SK-N-SH treated with all-trans-retinoic acid at 6 μM for 48 hours (cell line): Measurements from ENCODE around the gene WDR7.

Experiments
- ATAC-seq: fragments of 200-7000 bp; cut with Tn5 transposase; 3 replicates; pipeline ENCODE4 v1.9.1; 2020; ENCODE audit warnings: mild to moderate bottlenecking, moderate library complexity
- ARNTL ChIP-seq: fragments of 450-650 bp; formaldehyde crosslinking; IDR thresholded peaks from 2 replicates; pipeline ENCODE4 v1.5.0; 2020; ENCODE audit warnings: low read depth, mild to moderate bottlenecking, moderate library complexity, borderline replicate concordance
- BACH2 ChIP-seq: fragments of 250-450 bp; sonication (Bioruptor Pico); IDR thresholded peaks from 2 replicates; pipeline ENCODE4 v1.9.0; 2021; ENCODE audit warnings: mild to moderate bottlenecking, borderline replicate concordance
- CREB5 ChIP-seq: fragments of 250-450 bp; sonication (Bioruptor Pico); IDR thresholded peaks from 2 replicates; pipeline ENCODE4 v1.5.1; 2020; ENCODE audit warnings: low read depth, mild to moderate bottlenecking, moderate library complexity
- CSDC2 ChIP-seq: fragments of 250-450 bp; sonication (Bioruptor Pico); IDR thresholded peaks from 2 replicates; pipeline ENCODE4 v1.5.0; 2020; ENCODE audit warnings: mild to moderate bottlenecking, moderate library complexity
- CSRNP3 ChIP-seq: fragments of 250-450 bp; sonication (Bioruptor Pico); IDR thresholded peaks from 2 replicates; pipeline ENCODE4 v1.5.1; 2021; ENCODE audit warnings: mild to moderate bottlenecking, moderate library complexity
- ESRRG ChIP-seq: fragments of 250-450 bp; sonication (Bioruptor Pico); IDR thresholded peaks from 2 replicates; pipeline ENCODE4 v1.6.1; 2021; ENCODE audit warnings: mild to moderate bottlenecking
- GLIS3 ChIP-seq: fragments of 250-450 bp; sonication (Bioruptor Pico); IDR thresholded peaks from 2 replicates; pipeline ENCODE4 v1.5.0; 2020; ENCODE audit warnings: mild to moderate bottlenecking, moderate library complexity
- ISL1 ChIP-seq: fragments of 250-450 bp; sonication (Bioruptor Pico); IDR thresholded peaks from 2 replicates; pipeline ENCODE4 v2.1.2; 2022; ENCODE audit warnings: mild to moderate bottlenecking, moderate library complexity
- PATZ1 ChIP-seq: fragments of 250-450 bp; sonication (Bioruptor Pico); IDR thresholded peaks from 2 replicates; pipeline ENCODE4 v1.8.0; 2020; ENCODE audit warnings: mild to moderate bottlenecking, moderate library complexity, borderline replicate concordance
- POU6F1 ChIP-seq: fragments of 250-450 bp; sonication (Bioruptor Pico); IDR thresholded peaks from 2 replicates; pipeline ENCODE4 v1.8.0; 2021; ENCODE audit warnings: low read depth, mild to moderate bottlenecking, moderate library complexity, borderline replicate concordance
- PPARA ChIP-seq: fragments of 250-450 bp; sonication (Bioruptor Pico); IDR thresholded peaks from 2 replicates; pipeline ENCODE4 v1.5.0; 2020; ENCODE audit warnings: mild to moderate bottlenecking, borderline replicate concordance
- RARB ChIP-seq: fragments of 250-450 bp; sonication (Bioruptor Pico); IDR thresholded peaks from 2 replicates; pipeline ENCODE4 v1.8.0; 2021; ENCODE audit warnings: mild to moderate bottlenecking, moderate library complexity
- SNAI2 ChIP-seq: fragments of 250-450 bp; sonication (Bioruptor Pico); IDR thresholded peaks from 2 replicates; pipeline ENCODE4 v1.5.0; 2020; ENCODE audit warnings: mild to moderate bottlenecking, moderate library complexity
- TCF4 ChIP-seq: fragments of 250-450 bp; sonication (Bioruptor Pico); IDR thresholded peaks from 2 replicates; pipeline ENCODE4 v1.8.0; 2021; ENCODE audit warnings: mild to moderate bottlenecking, moderate library complexity, borderline replicate concordance
- TOX ChIP-seq: fragments of 250-450 bp; sonication (Bioruptor Pico); IDR thresholded peaks from 2 replicates; pipeline ENCODE4 v1.8.0; 2021; ENCODE audit warnings: mild to moderate bottlenecking, moderate library complexity, borderline replicate concordance
- TSHZ2 ChIP-seq: fragments of 250-450 bp; sonication (Bioruptor Pico); IDR thresholded peaks from 2 replicates; pipeline ENCODE4 v1.5.0; 2020; ENCODE audit warnings: mild to moderate bottlenecking, moderate library complexity
- ZC3H10 ChIP-seq: fragments of 250-450 bp; sonication (Bioruptor Pico); IDR thresholded peaks from 2 replicates; pipeline ENCODE4 v1.5.1; 2021; ENCODE audit warnings: mild to moderate bottlenecking, moderate library complexity
- ZFP3 ChIP-seq: fragments of 250-450 bp; sonication (Bioruptor Pico); IDR thresholded peaks from 2 replicates; pipeline ENCODE4 v1.5.0; 2020; ENCODE audit warnings: mild to moderate bottlenecking, moderate library complexity
- ZNF565 ChIP-seq: fragments of 450-650 bp; formaldehyde crosslinking; conservative IDR thresholded peaks from 2 replicates; pipeline ENCODE4 v1.5.0; 2020; ENCODE audit warnings: low read depth, mild to moderate bottlenecking, moderate library complexity
- ZNF70 ChIP-seq: fragments of 450-650 bp; formaldehyde crosslinking; IDR thresholded peaks from 2 replicates; pipeline ENCODE4 v1.5.0; 2020; ENCODE audit warnings: mild to moderate bottlenecking, moderate library complexity
- ZNF8 ChIP-seq: fragments of 450-650 bp; formaldehyde crosslinking; IDR thresholded peaks from 2 replicates; pipeline ENCODE4 v1.5.0; 2020; ENCODE audit warnings: mild to moderate bottlenecking, moderate library complexity

The WDR7 gene

GRCh38 chr18:56861244-56861643 is 210.1 kb downstream of the WDR7 start:
- no peak for ATAC-seq
- no peak for TF ChIP-seq TCF4 (CRISPR knock-in tag)
- TF ChIP-seq ZFP3 (CRISPR knock-in tag), result no peak

GRCh38 chr18:56869189-56869777 is 218.1 kb downstream of the WDR7 start:
- TF ChIP-seq CREB5 (CRISPR knock-in tag) (no peak), PPARA (CRISPR knock-in tag) (no peak), PATZ1 (CRISPR knock-in tag) (no peak), POU6F1 (CRISPR knock-in tag) (no peak), ESRRG (CRISPR knock-in tag) (no peak), ZC3H10 (CRISPR knock-in tag) (no peak), ISL1 (CRISPR knock-in tag) (no peak), CSRNP3 (no peak), ARNTL (no peak), TCF4 (CRISPR knock-in tag) (no peak), TSHZ2 (no peak), SNAI2 (CRISPR knock-in tag) (no peak), ZNF565 (CRISPR knock-in tag) (no peak), ZNF8 (CRISPR knock-in tag) (no peak), GLIS3 (CRISPR knock-in tag) (no peak), ZNF70 (CRISPR knock-in tag) (no peak), BACH2 (CRISPR knock-in tag) (no peak)
- ATAC-seq, result peak; percentile 81

GRCh38 chr18:56870982-56871381 is 219.8 kb downstream of the WDR7 start:
- ATAC-seq, result no peak
- TF ChIP-seq BACH2 (CRISPR knock-in tag), result no peak
- no peak for TF ChIP-seq ZFP3 (CRISPR knock-in tag)
- no peak for TF ChIP-seq RARB (CRISPR knock-in tag)
- no peak for TF ChIP-seq PPARA (CRISPR knock-in tag)
- no peak for TF ChIP-seq ZC3H10 (CRISPR knock-in tag)
- no peak for TF ChIP-seq TSHZ2
- TF ChIP-seq ZNF8 (CRISPR knock-in tag), result no peak
- TF ChIP-seq ARNTL, result no peak
- TF ChIP-seq PATZ1 (CRISPR knock-in tag), result no peak
- no peak for TF ChIP-seq POU6F1 (CRISPR knock-in tag)
- no peak for TF ChIP-seq CSDC2 (CRISPR knock-in tag)
- no peak for TF ChIP-seq ESRRG (CRISPR knock-in tag)
- TF ChIP-seq GLIS3 (CRISPR knock-in tag), result no peak
- TF ChIP-seq TOX (CRISPR knock-in tag), result no peak
